Mesenchymal stem cell (in vitro differentiated cells and primary cell): ENCODE results near the gene G6PC3.
"Not testable (repeated sequence)": the region's sequence is repeated elsewhere in the genome, so short reads cannot be mapped to it uniquely, and the experiment has no call there.

Experiments used
- DNase-seq: peaks from one replicate; pipeline ENCODE4 v3.0.0-alpha.2; 2013
- H2AFZ ChIP-seq: one replicate; pipeline ENCODE4 v1.6.1; 2013; ENCODE audit warnings: low read depth, mild to moderate bottlenecking, control low read depth, inconsistent platforms, low read length, moderate library complexity
- H2AK5ac ChIP-seq: 2 replicates; pipeline ENCODE4 v1.6.1; 2013; ENCODE audit warnings: low read length, moderate library complexity, mild to moderate bottlenecking, inconsistent platforms; ENCODE audit not compliant: severe bottlenecking
- H2BK120ac ChIP-seq: one replicate; pipeline ENCODE4 v1.6.1; 2013; ENCODE audit warnings: low read depth, mild to moderate bottlenecking, inconsistent platforms, low read length, moderate library complexity
- H2BK12ac ChIP-seq, 2 experiments: one replicate each; pipeline ENCODE4 v1.6.1; 2013; ENCODE audit warnings: inconsistent platforms in 2 of 2, low read length in 2 of 2, mild to moderate bottlenecking in 2 of 2, moderate library complexity in 2 of 2, control low read depth in 1 of 2
- H2BK15ac ChIP-seq: one replicate; pipeline ENCODE4 v1.6.1; 2013; ENCODE audit warnings: mild to moderate bottlenecking, low read depth, inconsistent platforms; ENCODE audit not compliant: poor library complexity, severe bottlenecking
- H2BK5ac ChIP-seq: 2 replicates; pipeline ENCODE4 v1.6.1; 2013; ENCODE audit warnings: low read depth, mild to moderate bottlenecking, low read length, control low read depth, inconsistent platforms; ENCODE audit not compliant: poor library complexity, severe bottlenecking
- H3K14ac ChIP-seq, 2 experiments: one replicate each; pipeline ENCODE4 v1.6.1; 2013; ENCODE audit warnings: inconsistent platforms in 2 of 2, low read length in 2 of 2, control low read depth in 1 of 2, mild to moderate bottlenecking in 1 of 2, moderate library complexity in 1 of 2
- H3K18ac ChIP-seq, 2 experiments: one replicate each; pipeline ENCODE4 v1.6.1; 2013; ENCODE audit warnings: inconsistent platforms in 2 of 2, low read length in 2 of 2, control low read depth in 1 of 2, low read depth in 1 of 2, mild to moderate bottlenecking in 1 of 2
- H3K23ac ChIP-seq, 2 experiments: one replicate each; pipeline ENCODE4 v1.6.1; 2013; ENCODE audit warnings: inconsistent platforms in 2 of 2, low read length in 2 of 2, mild to moderate bottlenecking in 2 of 2, moderate library complexity in 2 of 2, control low read depth in 1 of 2
- H3K27ac ChIP-seq: 2 replicates; pipeline ENCODE4 v1.5.1; 2013; ENCODE audit warnings: mild to moderate bottlenecking, moderate library complexity, low read length, control low read depth, inconsistent platforms; ENCODE audit not compliant: poor library complexity, severe bottlenecking
- H3K27me3 ChIP-seq, 2 experiments: 2 replicates each; pipeline versions ENCODE4 v1.6.1 to v1.7.0; 2013; ENCODE audit warnings: low read length in 2 of 2, mild to moderate bottlenecking in 2 of 2, moderate library complexity in 2 of 2, control low read depth in 1 of 2, inconsistent platforms in 1 of 2; ENCODE audit not compliant: control insufficient read depth in 1 of 2, insufficient read depth in 1 of 2
- H3K36me3 ChIP-seq, 2 experiments: 2 replicates each; pipeline versions ENCODE4 v1.6.1 to v1.7.0; 2013; ENCODE audit warnings: low read length in 2 of 2, control low read depth in 1 of 2, inconsistent platforms in 1 of 2, low read depth in 1 of 2, mild to moderate bottlenecking in 1 of 2; ENCODE audit not compliant: insufficient read depth in 2 of 2, control insufficient read depth in 1 of 2
- H3K4ac ChIP-seq, 2 experiments: one replicate each; pipeline ENCODE4 v1.6.1; 2013; ENCODE audit warnings: inconsistent platforms in 2 of 2, low read length in 2 of 2, mild to moderate bottlenecking in 2 of 2, moderate library complexity in 2 of 2, control low read depth in 1 of 2, low read depth in 1 of 2
- H3K4me1 ChIP-seq: 2 replicates; pipeline ENCODE4 v1.6.1; 2013; ENCODE audit warnings: low read depth, low read length, control low read depth; ENCODE audit not compliant: control insufficient read depth, insufficient read depth
- H3K4me2 ChIP-seq: 2 replicates; pipeline ENCODE4 v1.6.1; 2013; ENCODE audit warnings: low read length, mild to moderate bottlenecking, inconsistent platforms; ENCODE audit not compliant: poor library complexity, severe bottlenecking
- H3K4me3 ChIP-seq, 2 experiments: 2 replicates each; pipeline versions ENCODE4 v1.5.1 to v1.7.0; 2013; ENCODE audit warnings: low read length in 2 of 2, mild to moderate bottlenecking in 2 of 2, control low read depth in 1 of 2, low read depth in 1 of 2; ENCODE audit not compliant: insufficient read depth in 1 of 2
- H3K79me1 ChIP-seq: replicated peaks from 2 replicates; pipeline ENCODE4 v1.6.1; 2013; ENCODE audit warnings: mild to moderate bottlenecking, control low read depth, low read length, inconsistent platforms; ENCODE audit not compliant: poor library complexity, severe bottlenecking
- H3K9ac ChIP-seq: 2 replicates; pipeline ENCODE4 v1.7.0; 2013; ENCODE audit warnings: mild to moderate bottlenecking, low read length, moderate library complexity
- H3K9me3 ChIP-seq: 2 replicates; pipeline ENCODE4 v1.7.0; 2013; ENCODE audit warnings: mild to moderate bottlenecking, low read length; ENCODE audit not compliant: control insufficient read depth
- H4K8ac ChIP-seq: one replicate; pipeline ENCODE4 v1.6.1; 2013; ENCODE audit warnings: inconsistent platforms, mild to moderate bottlenecking, low read length, moderate library complexity
- H4K91ac ChIP-seq: one replicate; pipeline ENCODE4 v1.6.1; 2013; ENCODE audit warnings: mild to moderate bottlenecking, low read length, inconsistent platforms
- WGBS: methylation state at CpG from one replicate; pipeline ENCODE4 v1.1.7; 2013; ENCODE audit warnings: mixed read lengths; 5-methylcytosine and 5-hydroxymethylcytosine counted together

G6PC3 gene

DNA sequence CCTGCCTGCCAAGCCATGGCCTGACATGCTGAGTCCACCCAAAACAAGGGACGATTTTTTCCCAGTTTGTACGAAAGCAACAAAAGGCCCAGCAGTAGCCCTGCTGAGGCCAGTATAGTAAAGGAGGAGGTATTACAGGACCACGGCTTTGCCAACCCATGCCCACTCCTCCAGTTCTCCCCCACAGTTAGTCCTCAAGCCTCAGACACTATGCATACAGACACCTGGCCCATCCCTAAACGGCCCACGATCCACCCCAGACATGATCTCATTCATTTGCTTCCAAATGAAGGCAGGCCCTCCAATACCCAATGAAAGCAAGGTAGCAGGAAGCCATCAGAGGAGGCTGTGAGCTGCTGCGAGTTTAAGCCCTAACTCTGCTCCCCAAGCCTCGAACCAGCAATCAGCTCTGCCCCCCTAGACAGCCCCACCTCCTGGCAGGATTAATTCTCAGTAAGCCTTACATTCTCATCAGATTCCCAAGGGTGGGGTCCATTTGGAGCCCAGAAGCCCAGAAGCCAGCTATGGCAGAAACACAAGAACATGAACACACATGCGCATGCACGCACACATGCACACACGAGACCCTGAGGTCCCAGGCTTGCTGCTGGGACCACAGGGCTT, 48.0 kb downstream of the G6PC3 start:
- H3K27ac ChIP-seq: no peak overlapping the region
- DNase-seq: no peak
- H3K4me1 ChIP-seq: peaks cover 10% of the 10 kb centered on the region
- H2BK120ac ChIP-seq: no peak overlapping the region
- H3K4ac ChIP-seq: no peak overlapping the region
- H3K9ac ChIP-seq: no peak overlapping the region
- no peak overlapping the region for H2BK12ac ChIP-seq
- no peak overlapping the region for H4K91ac ChIP-seq
- H4K8ac ChIP-seq: no peak overlapping the region
- peaks cover 0 to 6% of the 10 kb centered on the region in 2 experiments for H3K27me3 ChIP-seq
- no peak overlapping the region for H2BK15ac ChIP-seq
- H3K79me1 ChIP-seq: peaks cover 18% of the 10 kb centered on the region
- H3K9me3 ChIP-seq: no peaks in the 10 kb centered on the region
- H3K18ac ChIP-seq: no peak overlapping the region
- 78% methylated on average over 10 of the region's 10 CpGs for WGBS
- H2AK5ac ChIP-seq: no peak overlapping the region
- H3K14ac ChIP-seq: no peak overlapping the region
- H3K4me2 ChIP-seq: no peak overlapping the region
- H3K23ac ChIP-seq: no peak overlapping the region
- peaks cover 18 to 36% of the 10 kb centered on the region in 2 experiments for H3K36me3 ChIP-seq
- H2BK5ac ChIP-seq: no peak overlapping the region
- H3K4me3 ChIP-seq: no peak overlapping the region
- no peak overlapping the region for H2AFZ ChIP-seq

GRCh38 chr17:44119062-44119461, 48.5 kb downstream of the G6PC3 start:
- peaks cover 17% of the 10 kb centered on the region for H3K79me1 ChIP-seq
- H3K4ac ChIP-seq: no peak overlapping the region

GRCh38 chr17:44119798-44120197, 49.3 kb downstream of the G6PC3 start:
- Histone ChIP-seq H3K4ac (no peak overlapping the region), H2BK5ac (no peak overlapping the region)

More at GRCh38 chr17:44119062-44119461, 48.5 kb downstream of the G6PC3 start:
- H2BK5ac ChIP-seq: no peak overlapping the region
- H3K23ac ChIP-seq: no peak overlapping the region
- no peaks in the 10 kb centered on the region for H3K9me3 ChIP-seq
- H3K14ac ChIP-seq: peak overlapping the region in 1 of 2 experiments; percentile 29
- DNase-seq: no peak
- no peak overlapping the region for H2BK12ac ChIP-seq
- no peak overlapping the region for H4K91ac ChIP-seq
- H3K27ac ChIP-seq: no peak overlapping the region
- no peak overlapping the region for H2BK15ac ChIP-seq
- H2BK120ac ChIP-seq: no peak overlapping the region
- no peak overlapping the region for H2AFZ ChIP-seq
- no peak overlapping the region for H3K18ac ChIP-seq
- no peak overlapping the region for H2AK5ac ChIP-seq
- no peak overlapping the region for H3K4me3 ChIP-seq
- 81% methylated on average over 5 of the region's 5 CpGs for WGBS
- H3K4me2 ChIP-seq: no peak overlapping the region
- no peak overlapping the region for H3K9ac ChIP-seq
- H3K36me3 ChIP-seq: peaks cover 13 to 31% of the 10 kb centered on the region in 2 experiments
- H3K4me1 ChIP-seq: peaks cover 12% of the 10 kb centered on the region
- no peak overlapping the region for H4K8ac ChIP-seq
- peaks cover 0 to 6% of the 10 kb centered on the region in 2 experiments for H3K27me3 ChIP-seq

GRCh38 chr17:44120281-44120680, 49.7 kb downstream of the G6PC3 start:
- H3K9me3 ChIP-seq, H2BK15ac ChIP-seq, H2BK12ac ChIP-seq, H2AK5ac ChIP-seq, H3K27ac ChIP-seq, H2BK120ac ChIP-seq, H3K4me2 ChIP-seq, H3K18ac ChIP-seq, H3K14ac ChIP-seq, H3K9ac ChIP-seq, DNase-seq, H4K91ac ChIP-seq, H3K27me3 ChIP-seq, H3K4me3 ChIP-seq, H2AFZ ChIP-seq, H4K8ac ChIP-seq, H3K4ac ChIP-seq, H2BK5ac ChIP-seq, H3K23ac ChIP-seq: not testable (repeated sequence)
- peaks cover 8 to 20% of the 10 kb centered on the region in 2 experiments for H3K36me3 ChIP-seq
- peaks cover 18% of the 10 kb centered on the region for H3K79me1 ChIP-seq
- H3K4me1 ChIP-seq: peaks cover 12% of the 10 kb centered on the region
- WGBS: 97% methylated on average over 11 of the region's 11 CpGs

More at GRCh38 chr17:44119798-44120197, 49.3 kb downstream of the G6PC3 start:
- Histone ChIP-seq H3K9me3 (no peaks in the 10 kb centered on the region), H3K23ac (no peak overlapping the region), H3K18ac (no peak overlapping the region), H3K4me3 (no peak overlapping the region), H2BK120ac (no peak overlapping the region), H3K27me3 (peaks cover 0 to 6% of the 10 kb centered on the region in 2 experiments), H3K79me1 (peaks cover 18% of the 10 kb centered on the region), H3K14ac (no peak overlapping the region), H3K4me1 (peaks cover 12% of the 10 kb centered on the region), H3K27ac (no peak overlapping the region), H3K36me3 (peaks cover 8 to 25% of the 10 kb centered on the region in 2 experiments), H2AK5ac (no peak overlapping the region), H2BK12ac (no peak overlapping the region), H3K4me2 (no peak overlapping the region), H4K91ac (no peak overlapping the region), H3K9ac (no peak overlapping the region), H4K8ac (no peak overlapping the region), H2BK15ac (no peak overlapping the region), H2AFZ (no peak overlapping the region)
- no CpG with 5 or more reads among the region's 2 CpGs for WGBS
- DNase-seq: no peak
